NCI-H2081 treated with DMSO at 0.1 percent for 48 hours (cell line): Measurements from ENCODE around the gene TANGO6.
"Not testable (repeated sequence)": the region's sequence is repeated elsewhere in the genome, so short reads cannot be mapped to it uniquely, and the experiment has no call there.

Experiments used
- DNase-seq: peaks from one replicate; lab custom pipeline; 2025; lab: John Stamatoyannopoulos, UW

Gene TANGO6

DNA sequence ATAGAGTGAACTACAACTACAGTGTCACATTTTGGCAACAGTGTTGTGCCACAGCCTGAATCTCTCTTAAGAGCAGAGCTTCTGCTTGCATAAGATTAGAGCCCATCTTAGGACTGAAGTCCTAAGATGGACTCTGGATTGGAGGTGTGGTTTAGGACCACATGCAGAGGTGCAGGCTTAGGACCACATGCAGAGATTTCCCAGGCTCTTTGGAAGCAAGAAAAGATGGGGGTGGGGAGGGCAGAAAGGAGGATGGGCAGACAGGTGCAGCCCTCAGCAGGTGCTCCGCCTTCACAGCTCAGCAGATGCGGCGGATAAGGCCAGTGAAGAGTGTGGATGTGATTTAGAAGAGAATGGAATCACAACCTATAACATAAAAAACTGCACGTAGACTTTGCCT is 128.7 kb downstream of the TANGO6 start:
- DNase-seq: no peak

DNA sequence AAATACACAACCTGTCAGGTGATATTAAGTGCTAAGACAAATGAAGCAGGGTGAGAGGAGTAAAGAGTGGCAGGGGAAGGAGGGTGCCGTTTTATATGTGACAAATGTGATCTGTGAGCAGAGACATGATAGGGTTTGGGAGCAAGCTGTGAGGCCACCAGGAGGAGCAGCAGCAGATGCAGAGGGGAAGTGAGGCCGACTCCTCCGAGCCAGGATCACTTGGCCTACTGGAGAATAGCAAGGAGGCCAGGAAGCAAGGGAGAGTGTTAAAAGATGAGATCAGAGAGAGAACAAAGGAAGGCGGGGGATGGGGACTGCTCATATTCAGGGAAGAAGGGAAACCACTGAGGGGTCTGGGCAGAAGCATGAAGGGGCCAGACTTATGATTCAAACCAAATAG is 129.4 kb downstream of the TANGO6 start:
- DNase-seq: no peak

DNA sequence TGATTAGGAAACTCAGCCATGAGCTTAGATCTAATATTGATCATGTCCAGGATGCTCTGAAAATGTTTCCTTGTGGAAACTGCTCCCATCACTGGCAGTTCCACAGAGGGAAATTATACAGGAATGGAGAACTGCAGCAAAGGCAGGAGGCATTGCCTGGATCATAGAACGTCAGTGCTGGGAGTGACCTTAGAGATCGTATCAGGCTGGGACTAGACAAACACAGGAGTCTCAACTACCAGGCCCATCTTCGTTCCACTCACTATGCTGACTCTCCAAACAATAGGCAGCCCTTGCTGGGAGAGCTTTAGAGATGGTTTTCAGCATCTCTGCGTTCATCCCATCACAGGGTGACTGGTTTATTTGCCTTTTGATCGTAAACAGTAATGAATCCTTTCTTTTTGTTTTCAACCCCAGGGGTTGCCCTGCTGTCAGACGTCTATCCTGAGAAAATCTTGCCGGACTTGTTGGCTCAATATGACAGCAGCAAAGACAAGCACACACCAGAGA is 130.3 kb downstream of the TANGO6 start:
- DNase-seq: no peak

DNA sequence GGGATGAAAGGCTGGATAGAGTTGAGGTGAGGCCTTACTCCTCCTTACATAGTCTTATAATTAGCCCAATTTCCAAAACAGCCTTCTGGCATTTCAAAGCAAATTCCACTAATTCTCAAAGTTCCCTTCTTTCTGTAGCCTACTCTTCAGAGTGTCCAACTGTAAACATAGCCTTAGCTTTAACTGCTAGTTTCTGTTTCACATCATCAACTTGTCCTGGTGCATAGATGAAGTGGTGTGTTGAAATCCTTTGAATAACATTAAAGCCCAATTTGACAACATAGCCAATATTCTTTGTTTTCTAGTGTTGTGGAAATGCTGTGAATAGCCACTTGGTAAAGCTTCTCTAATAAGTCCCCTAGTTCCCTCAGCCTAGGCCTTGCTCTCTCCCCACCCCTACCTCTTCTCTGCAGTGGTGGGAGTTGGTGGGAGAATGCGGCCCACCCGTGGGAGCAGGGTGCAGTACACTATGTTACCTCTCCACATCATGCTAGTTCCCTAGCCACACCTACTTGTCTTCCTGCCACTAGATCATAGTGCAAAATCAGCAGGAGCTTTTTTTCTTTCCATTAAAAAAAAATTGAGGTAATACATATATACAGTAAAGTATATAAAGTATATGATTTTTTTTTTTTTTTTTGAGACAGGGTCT is 135.1 kb downstream of the TANGO6 start:
- DNase-seq: no peak

DNA sequence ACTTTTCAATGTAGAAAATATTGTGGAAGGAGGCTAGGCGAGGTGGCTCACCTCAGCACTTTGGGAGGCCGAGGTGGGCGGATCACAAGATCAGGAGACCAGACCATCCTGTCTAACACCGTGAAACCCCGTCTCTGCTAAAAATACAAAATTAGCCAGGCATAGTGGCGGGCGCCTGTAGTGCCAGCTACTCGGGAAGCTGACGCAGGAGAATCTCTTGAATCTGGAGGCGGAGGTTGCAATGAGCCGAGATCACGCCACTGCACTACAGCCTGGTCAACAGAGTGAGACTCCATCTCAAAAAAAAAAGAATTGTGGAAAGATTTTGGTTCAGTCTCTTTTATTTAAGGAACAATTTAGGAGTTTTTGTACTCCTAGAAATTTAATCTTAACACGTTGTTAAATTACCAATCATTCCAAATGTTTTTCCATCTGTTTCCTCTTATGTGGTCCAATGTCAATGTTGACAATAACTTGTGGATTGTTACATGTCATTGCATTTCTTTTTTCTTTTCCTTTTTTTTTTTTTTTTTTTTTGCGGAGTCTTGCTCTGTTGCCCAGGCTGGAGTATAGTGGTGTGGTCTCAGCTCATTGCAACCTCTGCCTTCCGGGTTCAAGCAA is 137.5 kb downstream of the TANGO6 start:
- DNase-seq: no peak

DNA sequence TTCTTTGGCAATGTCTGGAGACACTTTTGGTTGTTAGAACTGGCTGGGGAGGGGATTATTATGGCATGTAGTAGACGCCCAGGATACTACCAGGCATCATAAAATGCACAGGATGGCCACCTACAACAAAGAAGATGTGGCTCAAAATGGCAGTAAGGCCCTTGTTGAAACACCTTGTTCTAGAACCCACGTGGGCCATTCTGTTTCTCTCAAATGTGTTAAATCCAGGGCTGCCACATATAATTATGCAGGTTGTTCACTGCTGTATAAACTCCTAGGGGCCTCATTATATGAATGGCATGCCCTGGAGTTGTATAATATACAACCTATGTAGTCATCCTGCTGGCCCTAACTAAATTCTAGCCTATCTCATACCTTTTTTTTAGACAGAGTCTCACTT is 138.6 kb downstream of the TANGO6 start:
- no peak for DNase-seq

DNA sequence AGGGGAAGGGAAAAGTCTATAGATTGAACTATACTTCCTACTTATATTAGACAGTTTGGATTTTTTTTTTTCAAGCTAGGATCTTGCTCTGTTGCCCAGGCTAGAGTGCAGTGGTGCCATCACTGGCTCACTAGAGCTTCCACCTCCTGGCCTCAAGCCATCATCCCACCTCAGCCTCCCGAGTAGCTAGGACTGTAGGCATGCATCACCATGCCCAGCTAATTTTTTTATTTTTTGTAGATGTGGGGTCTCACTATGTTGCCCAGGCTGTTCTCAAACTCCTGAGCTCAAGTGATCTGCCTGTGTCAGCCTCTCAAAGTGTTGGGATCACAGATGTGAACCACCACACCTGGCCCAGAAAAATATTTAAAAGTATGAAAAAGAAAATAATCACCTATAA is 141.1 kb downstream of the TANGO6 start:
- DNase-seq: no peak

DNA sequence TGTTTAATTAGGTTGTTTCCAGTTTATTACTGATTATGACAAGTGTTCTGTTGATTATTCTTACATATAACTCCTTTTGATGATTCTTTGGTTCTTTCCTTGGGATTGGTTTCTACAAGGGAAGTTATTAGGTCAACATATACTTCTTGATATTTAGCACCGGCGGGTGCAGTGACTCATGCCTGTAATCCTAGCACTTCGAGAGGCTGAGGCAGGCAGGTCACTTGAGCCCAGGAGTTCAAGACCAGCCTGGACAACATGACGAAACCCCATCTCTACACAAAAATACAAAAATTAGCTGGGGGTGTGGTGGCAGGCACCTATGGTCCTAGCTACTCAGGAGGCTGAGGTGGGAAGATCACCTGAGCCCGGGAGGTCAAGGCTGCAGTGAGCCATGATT is 141.9 kb downstream of the TANGO6 start:
- no peak for DNase-seq

DNA sequence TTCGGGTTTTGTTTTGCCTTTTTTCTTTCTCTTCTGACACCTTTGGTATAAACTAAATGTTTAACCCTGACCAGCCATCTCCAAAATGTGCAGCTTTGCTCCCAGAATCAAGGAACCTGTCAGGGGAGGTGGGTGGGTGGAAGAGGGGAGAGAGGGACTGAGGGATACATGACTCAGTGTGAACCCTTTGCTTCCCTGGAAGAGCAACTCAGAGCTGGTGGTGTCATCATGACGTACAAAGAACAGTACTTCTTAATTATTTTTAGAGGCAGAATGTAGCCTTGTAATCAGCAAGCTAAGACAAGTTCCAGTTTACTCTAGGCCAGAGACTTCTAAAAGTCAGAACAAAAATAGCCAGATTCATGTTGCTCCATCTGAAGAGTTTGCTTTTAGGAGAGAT is 142.5 kb downstream of the TANGO6 start:
- no peak for DNase-seq

DNA sequence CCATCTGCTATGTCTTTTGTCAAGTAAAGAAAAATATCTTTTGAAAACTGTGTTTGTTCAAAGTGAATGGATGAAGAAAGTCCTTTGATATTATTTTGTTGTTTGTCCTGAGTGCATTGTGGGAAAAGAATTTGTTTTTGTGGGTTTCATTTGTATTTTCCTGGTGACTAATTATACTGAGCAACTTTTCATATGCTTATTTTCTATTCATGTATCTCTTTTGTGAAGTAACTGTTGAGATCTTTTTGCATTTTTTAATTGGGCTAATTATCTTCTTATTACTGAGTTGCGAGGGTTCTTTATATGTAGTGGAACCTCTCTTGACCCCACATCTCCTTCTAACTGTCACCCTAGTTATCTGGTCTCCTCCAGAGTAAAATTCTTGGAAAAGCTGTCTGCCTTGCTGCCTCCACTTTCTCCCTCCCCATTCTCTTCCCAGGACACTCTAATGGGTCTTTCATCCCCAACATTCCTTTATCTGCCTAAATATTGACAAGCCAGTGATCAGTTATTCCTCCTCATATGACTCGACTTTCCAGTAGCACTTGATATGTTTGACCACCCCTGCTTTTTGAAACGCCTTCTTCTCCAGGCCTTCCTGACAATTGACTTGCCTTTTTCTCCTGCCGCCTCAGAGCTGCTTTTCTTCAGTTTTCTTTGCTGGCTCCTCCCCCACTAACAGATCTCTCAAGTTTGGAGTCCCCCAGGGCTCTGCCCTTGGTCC is 144.6 kb downstream of the TANGO6 start:
- DNase-seq: no peak

DNA sequence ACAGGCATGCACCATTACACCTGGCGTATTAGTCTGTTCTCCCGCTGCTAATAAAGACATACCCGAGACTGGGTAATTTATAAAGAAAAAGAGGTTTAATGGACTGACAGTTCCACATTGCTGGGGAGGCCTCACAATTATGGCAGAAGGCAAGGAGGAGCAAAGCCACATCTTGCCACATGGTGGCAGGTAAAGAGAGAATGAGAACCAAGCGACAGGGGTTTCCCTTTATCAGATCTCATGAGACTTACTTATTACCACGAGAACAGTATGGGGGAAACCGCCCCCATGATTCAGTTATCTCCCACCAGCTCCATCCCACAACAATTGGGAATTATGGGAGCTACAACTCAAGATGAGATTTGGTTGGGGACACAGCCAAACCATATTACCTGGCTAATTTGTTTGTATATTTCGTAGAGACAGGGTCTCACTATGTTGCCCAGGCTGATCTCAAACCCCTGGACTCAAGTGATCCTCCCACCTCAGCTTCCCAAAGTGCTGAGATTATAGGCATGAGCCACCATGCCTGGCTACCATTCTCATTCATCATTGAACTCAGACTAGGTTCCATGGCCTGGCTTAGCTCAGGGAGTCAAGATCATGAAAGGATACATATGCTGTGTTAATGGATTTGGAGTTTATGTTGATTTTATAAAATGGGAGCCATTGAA is 147.0 kb downstream of the TANGO6 start:
- not testable (repeated sequence) for DNase-seq

DNA sequence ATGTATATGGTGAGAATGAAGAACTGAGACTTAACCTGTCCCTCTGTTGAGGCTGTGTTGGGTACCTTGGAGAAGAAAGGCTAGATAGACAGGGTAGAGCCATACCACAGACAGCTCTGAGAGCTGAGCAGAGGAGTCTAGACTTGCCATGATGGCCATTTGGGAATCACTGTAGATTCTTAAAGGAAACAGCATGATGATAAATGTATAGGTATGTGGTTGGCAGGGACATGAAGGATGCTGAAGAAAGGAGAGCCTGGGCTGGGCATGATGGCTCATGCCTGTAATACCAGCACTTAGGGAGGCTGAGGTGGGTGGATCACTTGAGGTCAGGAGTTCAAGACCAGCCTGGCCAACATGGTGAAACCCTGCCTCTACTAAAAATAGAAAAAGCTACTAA is 147.7 kb downstream of the TANGO6 start:
- DNase-seq: no peak

DNA sequence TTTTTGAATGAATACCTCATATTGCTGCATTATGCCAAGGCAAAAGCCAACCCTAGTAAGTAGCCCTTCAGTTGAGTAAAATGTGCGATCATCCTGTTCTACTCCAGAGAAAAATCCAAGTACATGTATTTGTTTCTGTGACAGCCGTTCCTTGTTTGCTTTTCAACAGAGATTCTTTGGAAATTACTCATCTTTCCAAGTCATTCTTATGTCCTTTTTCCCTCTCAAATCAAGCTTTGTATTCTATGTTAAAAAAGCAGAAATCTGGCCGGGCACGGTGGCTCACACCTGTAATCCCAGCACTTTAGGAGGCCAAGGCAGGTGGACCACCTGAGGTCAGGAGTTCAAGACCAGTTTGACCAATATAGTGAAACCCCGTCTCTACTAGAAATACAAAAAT is 149.2 kb downstream of the TANGO6 start:
- no peak for DNase-seq

DNA sequence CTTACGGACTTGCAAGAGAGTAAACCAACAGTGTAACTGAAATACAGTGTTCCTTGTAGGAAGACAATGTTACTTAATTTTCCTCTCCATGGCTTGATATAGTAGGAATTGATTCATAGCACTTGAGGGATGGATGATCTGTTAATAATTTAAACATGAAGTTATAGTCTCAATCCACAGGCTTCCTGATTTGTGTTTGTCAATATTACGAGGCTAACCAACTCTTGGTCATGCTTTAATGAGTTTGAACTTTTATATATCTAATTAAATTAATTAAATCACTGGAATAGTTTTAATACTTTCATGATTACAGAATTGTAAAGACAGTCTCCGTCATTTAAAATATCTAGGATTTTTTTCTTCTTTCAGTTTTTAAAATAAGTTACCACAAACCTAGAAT is 150.1 kb downstream of the TANGO6 start:
- no peak for DNase-seq

DNA sequence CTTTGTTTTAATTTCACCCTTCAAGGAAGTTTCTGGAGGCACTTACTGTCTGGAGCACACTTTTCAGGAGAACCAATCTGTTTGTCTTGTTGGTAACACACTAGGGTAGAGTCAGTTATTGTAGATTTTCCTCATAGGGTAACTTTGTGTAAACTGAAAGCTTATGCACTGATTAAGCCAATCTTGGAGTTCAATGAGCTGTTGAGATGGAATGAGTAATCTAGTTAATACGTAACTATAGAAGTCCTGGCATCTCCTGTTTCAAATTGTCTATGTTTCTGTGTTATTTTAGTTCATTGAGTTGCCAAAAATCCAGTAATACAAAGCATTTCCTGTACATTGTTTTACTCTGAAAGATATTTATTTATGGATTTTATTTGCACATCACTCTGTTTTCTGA is 150.6 kb downstream of the TANGO6 start:
- DNase-seq: no peak

DNA sequence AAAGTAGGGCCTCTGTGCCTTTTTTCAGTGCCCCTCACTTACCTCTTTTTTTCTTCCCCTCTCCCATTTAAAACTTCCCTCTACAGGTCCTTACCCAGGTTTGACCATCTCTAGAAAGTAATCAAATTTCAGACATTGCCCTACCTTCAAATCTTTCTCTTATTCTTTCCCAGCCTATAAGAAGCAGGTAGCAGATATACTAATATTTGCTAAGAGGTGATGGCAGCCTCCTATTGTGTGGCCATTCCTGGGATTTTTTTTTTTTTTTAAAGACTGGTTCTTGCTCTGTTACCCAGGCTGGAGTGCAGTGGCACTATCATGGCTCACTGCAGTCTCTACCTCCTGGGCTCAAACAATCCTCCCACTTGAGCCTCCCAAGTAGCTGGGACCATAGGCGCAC is 151.0 kb downstream of the TANGO6 start:
- no peak for DNase-seq

DNA sequence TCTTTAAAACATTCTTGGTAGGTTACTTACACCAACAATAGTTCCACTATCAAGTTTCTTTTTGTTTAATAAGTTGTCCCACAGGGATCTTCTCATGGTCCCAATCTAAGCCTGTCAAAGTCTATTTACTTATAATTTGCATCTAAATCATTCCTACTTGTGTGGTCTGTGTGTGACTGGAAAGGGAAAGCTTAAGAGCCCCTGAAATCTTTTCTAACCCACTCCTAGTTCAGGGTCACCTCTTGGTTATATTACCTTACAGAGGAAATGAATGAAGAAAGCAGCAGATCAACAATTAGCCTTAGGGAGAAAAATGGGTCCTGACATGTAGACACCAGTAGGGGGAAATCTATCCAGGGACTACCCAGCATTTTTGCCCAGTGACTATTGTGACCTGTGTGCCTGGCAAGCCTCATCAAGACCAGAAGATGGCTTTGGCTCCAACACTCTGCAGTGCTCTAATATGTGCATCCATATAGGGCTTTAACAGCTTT is 151.7 kb downstream of the TANGO6 start:
- DNase-seq: no peak

DNA sequence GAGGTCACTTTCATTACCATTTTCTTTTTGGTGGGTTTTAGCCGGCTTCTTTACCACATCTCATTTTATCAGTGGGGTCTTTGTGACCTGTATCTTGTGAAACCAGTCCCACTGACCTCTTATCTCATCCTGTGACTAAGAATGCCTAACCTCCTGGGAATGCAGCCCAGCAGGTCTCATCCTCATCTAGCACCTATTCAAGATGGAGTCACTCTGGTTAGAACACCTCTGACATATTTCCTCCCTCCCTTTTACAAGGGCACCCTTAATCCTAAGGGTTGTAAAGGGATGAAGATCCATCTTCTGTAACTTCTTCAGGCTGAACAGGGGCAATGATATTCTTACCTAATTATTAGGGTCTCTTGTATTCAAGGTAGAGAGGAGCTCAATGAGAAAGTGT is 154.2 kb downstream of the TANGO6 start:
- DNase-seq: no peak

DNA sequence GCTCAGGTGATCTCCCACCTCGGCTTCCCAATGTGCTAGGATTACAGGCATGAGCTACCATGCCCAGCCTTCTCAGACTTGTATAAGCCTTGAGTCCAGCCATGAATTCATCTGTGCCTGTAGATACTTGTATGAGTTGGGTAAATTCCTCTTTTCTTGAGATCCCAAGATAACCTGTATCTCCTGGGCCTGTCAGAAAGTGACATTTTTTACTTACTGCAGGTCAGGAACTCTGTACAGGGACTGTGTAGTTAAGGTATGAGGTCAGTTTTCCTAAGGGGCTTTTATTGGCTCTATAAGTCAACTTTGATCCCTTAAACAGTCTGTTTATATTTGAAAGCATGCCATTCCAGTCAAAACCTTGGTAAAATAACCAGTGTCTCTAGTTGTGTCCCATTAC is 155.8 kb downstream of the TANGO6 start:
- DNase-seq: no peak

DNA sequence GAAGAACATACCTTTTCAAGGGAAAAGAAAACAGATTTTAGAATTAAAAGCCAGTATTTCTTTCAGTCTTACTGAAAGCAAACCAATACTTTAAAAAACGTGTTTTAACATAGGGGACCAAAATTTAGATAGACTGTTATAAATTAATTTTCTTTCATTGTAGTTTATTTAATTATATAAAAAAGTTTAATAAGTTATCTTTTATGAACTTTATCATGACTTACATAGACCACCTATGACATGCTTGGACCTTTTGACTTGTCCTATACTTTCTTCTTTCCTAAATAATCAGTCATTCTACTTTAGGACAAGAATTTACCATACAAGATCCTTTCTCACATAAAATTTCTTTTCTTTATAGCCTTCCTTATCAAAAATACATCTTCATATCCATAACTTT is 160.2 kb downstream of the TANGO6 start:
- DNase-seq: no peak

DNA sequence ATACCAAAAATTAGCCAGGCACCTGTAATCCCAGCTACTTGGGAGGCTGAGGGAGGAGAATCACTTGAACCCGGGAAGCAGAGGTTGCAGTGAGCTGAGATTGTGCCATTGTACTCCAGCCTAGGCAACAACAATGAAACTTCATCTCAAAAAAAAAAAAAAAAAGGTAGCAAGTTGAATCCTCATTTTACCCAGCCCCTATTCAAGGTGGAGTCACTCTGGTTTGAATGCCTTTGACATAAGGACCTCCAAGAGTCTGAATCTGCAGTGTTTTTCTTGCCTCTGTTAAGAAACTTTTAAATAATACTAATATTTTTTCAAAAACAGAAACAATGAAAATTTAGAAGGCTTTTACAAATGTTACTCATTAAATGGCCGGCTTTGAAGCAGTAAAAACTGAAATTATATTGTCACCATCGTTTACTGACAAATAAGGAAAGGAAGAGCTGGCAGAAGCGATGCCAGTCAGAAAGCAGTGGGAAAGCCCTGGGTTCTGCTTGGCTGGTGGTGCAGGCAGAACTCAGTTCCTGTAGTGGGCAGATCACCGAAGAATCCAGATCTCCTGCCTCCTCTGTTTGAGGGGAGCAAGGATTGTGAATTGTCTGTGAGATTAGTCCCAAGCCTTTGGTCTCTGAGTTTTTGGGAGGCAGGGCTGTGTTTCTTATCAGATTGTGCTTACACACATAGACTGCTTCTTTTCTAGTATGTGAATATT is 162.5 kb downstream of the TANGO6 start:
- no peak for DNase-seq

DNA sequence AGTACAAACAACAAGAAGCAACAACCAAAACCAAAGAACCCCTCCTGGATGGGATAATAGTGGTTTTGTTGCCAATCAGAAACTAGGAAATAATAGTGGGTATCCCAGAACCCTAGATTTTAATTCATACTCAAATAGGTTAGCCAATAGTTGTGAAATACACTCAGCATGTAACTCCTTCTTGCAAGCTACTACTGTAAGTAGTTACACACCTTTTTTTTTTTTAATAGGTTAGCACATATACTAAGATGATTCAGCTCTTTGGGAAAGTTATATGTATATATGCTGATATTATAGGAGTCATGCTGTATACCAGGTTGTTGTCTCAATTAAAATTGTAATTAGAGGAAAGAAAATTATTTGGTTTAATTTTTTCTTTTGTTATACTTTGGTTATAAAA is 169.6 kb downstream of the TANGO6 start:
- no peak for DNase-seq
